ENCODE results near the gene RNF214. TPM values are rescaled to one million over a fixed set of nuclear protein-coding genes. Genes with fewer than 3 reads are reported as not detected.
A peak's percentile ranks its signal among the peaks of the same experiment; 100 is the strongest.

The RNF214 gene
- total and polyA plus RNA-seq, 7 donors, result 6.2 to 23.8 (median 11.1) TPM

GRCh38 chr11:117193130-117194020 lies 39.1 kb upstream of the RNF214 start:
- H3K27ac ChIP-seq, result no peak overlapping the region
- no peaks in the 10 kb centered on the region for H3K27me3 ChIP-seq
- no peak overlapping the region for H3K4me3 ChIP-seq
- DNase-seq, result peak; percentile 56
- peaks cover 34 to 75% (median 49%) of the 10 kb centered on the region in 4 donors for H3K36me3 ChIP-seq
- intact Hi-C loops (cut with DNase I), result no loop called here
- TF ChIP-seq EP300 (IDR thresholded peaks at IDR 0.05) (no peak), POLR2A (IDR thresholded peaks at IDR 0.05) (no peak), CTCF (IDR thresholded peaks at IDR 0.05) (no peak)
- WGBS, 2 donors, result 96% methylated on average over 15 of the region's 15 CpGs
- H3K9me3 ChIP-seq, result no peaks in the 10 kb centered on the region
- H3K4me1 ChIP-seq, result peaks cover 0 to 16% (median 15%) of the 10 kb centered on the region in 4 donors

- DNase-seq, result no peak
- no peak overlapping the region for H3K4me3 ChIP-seq
- H3K27ac ChIP-seq, result peak overlapping the region in 1 of 4 donors; percentile 31
- TF ChIP-seq POLR2A (IDR thresholded peaks at IDR 0.05), result no peak
- no peak for TF ChIP-seq EP300 (IDR thresholded peaks at IDR 0.05)
- no peak for TF ChIP-seq CTCF (IDR thresholded peaks at IDR 0.05)
- TF ChIP-seq POLR2AphosphoS5 (IDR thresholded peaks at IDR 0.05), result peak in 1 of 4 donors; percentile 10
- H3K36me3 ChIP-seq, result peaks cover 30 to 66% (median 40%) of the 10 kb centered on the region in 4 donors
- intact Hi-C loops (cut with DNase I), result no loop called here
- H3K27me3 ChIP-seq, result no peaks in the 10 kb centered on the region
- H3K4me1 ChIP-seq, result peaks cover 0 to 21% (median 19%) of the 10 kb centered on the region in 4 donors
- no peaks in the 10 kb centered on the region for H3K9me3 ChIP-seq
- WGBS, 2 donors, result 69 to 84% methylated on average over 5 of the region's 5 CpGs
Measured at GRCh38 chr11:117194267-117194666, 38.2 kb upstream of the RNF214 start.

- H3K27ac ChIP-seq, result peak overlapping the region in 1 of 4 donors; percentile 18
- intact Hi-C loops (cut with DNase I), result loop anchor here (5.0 kb wide), 1 partner anchor 48 kb away; no protein-coding TSS in a partner anchor
- H3K4me1 ChIP-seq, result peaks cover 0 to 21% (median 19%) of the 10 kb centered on the region in 4 donors
- no peak for DNase-seq
- no peaks in the 10 kb centered on the region for H3K9me3 ChIP-seq
- TF ChIP-seq POLR2AphosphoS5 (IDR thresholded peaks at IDR 0.05) (no peak), CTCF (IDR thresholded peaks at IDR 0.05) (no peak), EP300 (IDR thresholded peaks at IDR 0.05) (no peak), POLR2A (IDR thresholded peaks at IDR 0.05) (no peak)
- H3K36me3 ChIP-seq, result peaks cover 20 to 56% (median 34%) of the 10 kb centered on the region in 4 donors
- WGBS, 2 donors, result 30 to 74% methylated on average over 4 of the region's 4 CpGs
- H3K27me3 ChIP-seq, result no peaks in the 10 kb centered on the region
- H3K4me3 ChIP-seq, result no peak overlapping the region
Measured at GRCh38 chr11:117195258-117195657, 37.2 kb upstream of the RNF214 start.

- H3K36me3 ChIP-seq, result peaks cover 15 to 51% (median 33%) of the 10 kb centered on the region in 4 donors
- no peaks in the 10 kb centered on the region for H3K27me3 ChIP-seq
- H3K9me3 ChIP-seq, result no peaks in the 10 kb centered on the region
- DNase-seq, result no peak
- peaks cover 0 to 21% (median 19%) of the 10 kb centered on the region in 4 donors for H3K4me1 ChIP-seq
- H3K4me3 ChIP-seq, result no peak overlapping the region
- intact Hi-C loops (cut with DNase I), result loop anchor here (2.0 to 5.0 kb wide), 2 partner anchors 15 to 48 kb away; no protein-coding TSS in a partner anchor
- 88 to 96% methylated on average over 19 of the region's 19 CpGs for WGBS, 2 donors
- no peak for TF ChIP-seq EP300 (IDR thresholded peaks at IDR 0.05)
- no peak for TF ChIP-seq POLR2A (IDR thresholded peaks at IDR 0.05)
- no peak for TF ChIP-seq CTCF (IDR thresholded peaks at IDR 0.05)
- no peak for TF ChIP-seq POLR2AphosphoS5 (IDR thresholded peaks at IDR 0.05)
- H3K27ac ChIP-seq, result peak overlapping the region in 3 of 4 donors; percentile 90 to 99 (median 97)
Measured at GRCh38 chr11:117195761-117196160, 36.7 kb upstream of the RNF214 start.
